HEK293T (cell line): ENCODE measurements around the gene CWC15.
"Not testable (repeated sequence)": the region's sequence is repeated elsewhere in the genome, so short reads cannot be mapped to it uniquely, and the experiment has no call there.

ENCODE experiments used
- CTCF ChIA-PET: fragments of 350-600 bp; formaldehyde crosslinking; extraction: SDS; loops from one replicate; lab custom pipeline; 2021; ENCODE audit warnings: antibody characterized with exemption, inconsistent platforms; lab: Yijun Ruan, JAX
- POLR2A ChIA-PET: fragments of 350-600 bp; formaldehyde crosslinking; extraction: SDS; loops from one replicate; lab custom pipeline; 2020; ENCODE audit warnings: antibody characterized with exemption, inconsistent platforms; lab: Yijun Ruan, JAX
- DNase-seq: peaks from one replicate; pipeline ENCODE4 v3.0.0; 2012; ENCODE audit warnings: mixed read lengths; ENCODE audit errors: extremely low spot score
- ARNT ChIP-seq: fragments of 450-650 bp; IDR thresholded peaks from 2 replicates; pipeline ENCODE4 v1.6.1; 2017; ENCODE audit warnings: mild to moderate bottlenecking
- BHLHE40 ChIP-seq: fragments of 450-650 bp; IDR thresholded peaks from 2 replicates; pipeline ENCODE4 v1.6.1; 2016; ENCODE audit warnings: mild to moderate bottlenecking, moderate library complexity, borderline replicate concordance
- CTBP1 ChIP-seq: fragments of 450-650 bp; IDR thresholded peaks from 2 replicates; pipeline ENCODE4 v1.6.1; 2016; ENCODE audit warnings: borderline replicate concordance
- ELF4 ChIP-seq: fragments of 450-650 bp; IDR thresholded peaks from 2 replicates; pipeline ENCODE4 v1.6.1; 2017; ENCODE audit warnings: antibody characterized with exemption
- FOXA1 ChIP-seq: fragments of 450-650 bp; IDR thresholded peaks from 2 replicates; pipeline ENCODE4 v1.6.1; 2016; ENCODE audit warnings: mild to moderate bottlenecking
- FOXK2 ChIP-seq: fragments of 450-650 bp; IDR thresholded peaks from 2 replicates; pipeline ENCODE4 v1.6.1; 2016; ENCODE audit warnings: mild to moderate bottlenecking
- FOXM1 ChIP-seq: fragments of 450-650 bp; IDR thresholded peaks from 2 replicates; pipeline ENCODE4 v1.6.1; 2017; ENCODE audit warnings: mild to moderate bottlenecking, borderline replicate concordance
- HDGF ChIP-seq: fragments of 450-650 bp; IDR thresholded peaks from 2 replicates; pipeline ENCODE4 v1.6.1; 2017; ENCODE audit warnings: antibody characterized with exemption, borderline replicate concordance
- L3MBTL2 ChIP-seq: fragments of 450-650 bp; conservative IDR thresholded peaks from 2 replicates; pipeline ENCODE4 v1.6.1; 2016; ENCODE audit warnings: mild to moderate bottlenecking
- LEF1 ChIP-seq: fragments of 450-650 bp; IDR thresholded peaks from 2 replicates; pipeline ENCODE4 v1.6.1; 2017; ENCODE audit warnings: mild to moderate bottlenecking, borderline replicate concordance
- NFRKB ChIP-seq: fragments of 450-650 bp; IDR thresholded peaks from 2 replicates; pipeline ENCODE4 v1.6.1; 2016; ENCODE audit warnings: mild to moderate bottlenecking, moderate library complexity
- SP1 ChIP-seq: fragments of 450-650 bp; IDR thresholded peaks from 2 replicates; pipeline ENCODE4 v1.6.1; 2017
- SUZ12 ChIP-seq: fragments of 450-650 bp; IDR thresholded peaks from 2 replicates; pipeline ENCODE4 v1.6.1; 2016; ENCODE audit warnings: mild to moderate bottlenecking
- TARDBP ChIP-seq: fragments of 450-650 bp; IDR thresholded peaks from 2 replicates; pipeline ENCODE4 v1.6.1; 2016
- ZNF384 ChIP-seq: fragments of 450-650 bp; IDR thresholded peaks from 2 replicates; pipeline ENCODE4 v1.6.1; 2016
- TF ChIP-seq, protein P1 (sequence below): fragments of 450-650 bp; IDR thresholded peaks from 2 replicates; pipeline ENCODE4 v1.6.1; 2016

CWC15 gene

DNA sequence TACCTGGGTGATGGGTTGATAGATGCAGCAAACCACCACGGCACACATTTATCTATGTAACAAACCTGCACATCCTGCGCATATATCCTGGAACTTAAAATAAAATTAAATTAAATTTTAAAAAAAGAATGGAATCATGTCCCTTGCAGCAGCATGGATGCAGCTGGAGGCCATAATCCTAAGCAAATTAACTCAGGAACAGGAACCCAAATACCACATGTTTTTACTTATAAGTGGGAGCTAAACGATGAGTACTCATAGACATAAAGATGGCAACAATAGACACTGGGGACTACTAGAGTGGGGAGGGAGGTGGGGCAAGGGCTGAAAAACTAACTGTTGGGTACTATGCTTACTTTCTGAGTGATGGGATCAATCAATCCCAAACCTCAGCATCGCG, 40.9 kb downstream of the CWC15 start:
- POLR2A ChIA-PET = no interaction called here
- CTCF ChIA-PET = no interaction called here
- no peak for DNase-seq
- no peak for TF ChIP-seq CTBP1
- no peak for TF ChIP-seq BHLHE40
- no peak for TF ChIP-seq L3MBTL2
- no peak for TF ChIP-seq SUZ12
- no peak for TF ChIP-seq ARNT
- no peak for TF ChIP-seq NFRKB
- TF ChIP-seq, protein P1, sequence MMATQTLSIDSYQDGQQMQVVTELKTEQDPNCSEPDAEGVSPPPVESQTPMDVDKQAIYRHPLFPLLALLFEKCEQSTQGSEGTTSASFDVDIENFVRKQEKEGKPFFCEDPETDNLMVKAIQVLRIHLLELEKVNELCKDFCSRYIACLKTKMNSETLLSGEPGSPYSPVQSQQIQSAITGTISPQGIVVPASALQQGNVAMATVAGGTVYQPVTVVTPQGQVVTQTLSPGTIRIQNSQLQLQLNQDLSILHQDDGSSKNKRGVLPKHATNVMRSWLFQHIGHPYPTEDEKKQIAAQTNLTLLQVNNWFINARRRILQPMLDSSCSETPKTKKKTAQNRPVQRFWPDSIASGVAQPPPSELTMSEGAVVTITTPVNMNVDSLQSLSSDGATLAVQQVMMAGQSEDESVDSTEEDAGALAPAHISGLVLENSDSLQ = no peak
- no peak for TF ChIP-seq FOXA1
- no peak for TF ChIP-seq FOXK2
- no peak for TF ChIP-seq LEF1
- no peak for TF ChIP-seq ZNF384
- TF ChIP-seq ELF4 = no peak
- TF ChIP-seq FOXM1 = no peak
- TF ChIP-seq TARDBP = no peak
- no peak for TF ChIP-seq HDGF
- TF ChIP-seq SP1 = no peak

DNA sequence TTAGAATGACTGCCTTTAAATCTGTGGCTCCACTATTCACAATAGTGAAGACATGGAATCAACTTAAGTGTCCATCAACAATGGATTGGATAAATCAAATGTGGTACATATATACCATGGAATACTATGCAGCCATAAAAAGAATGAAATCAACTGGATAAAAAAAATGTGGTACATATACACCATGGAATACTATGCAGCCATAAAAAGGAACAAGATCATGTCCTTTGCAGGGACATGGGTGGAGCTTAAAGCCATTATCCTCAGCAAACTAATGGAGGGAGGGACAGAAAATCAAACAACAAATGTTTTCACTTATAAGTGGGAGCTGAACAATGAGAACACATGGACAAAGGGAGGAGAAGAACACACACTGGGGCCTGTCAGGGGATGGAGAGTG, 41.3 kb downstream of the CWC15 start:
- POLR2A ChIA-PET, DNase-seq, CTCF ChIA-PET: not testable (repeated sequence)

DNA sequence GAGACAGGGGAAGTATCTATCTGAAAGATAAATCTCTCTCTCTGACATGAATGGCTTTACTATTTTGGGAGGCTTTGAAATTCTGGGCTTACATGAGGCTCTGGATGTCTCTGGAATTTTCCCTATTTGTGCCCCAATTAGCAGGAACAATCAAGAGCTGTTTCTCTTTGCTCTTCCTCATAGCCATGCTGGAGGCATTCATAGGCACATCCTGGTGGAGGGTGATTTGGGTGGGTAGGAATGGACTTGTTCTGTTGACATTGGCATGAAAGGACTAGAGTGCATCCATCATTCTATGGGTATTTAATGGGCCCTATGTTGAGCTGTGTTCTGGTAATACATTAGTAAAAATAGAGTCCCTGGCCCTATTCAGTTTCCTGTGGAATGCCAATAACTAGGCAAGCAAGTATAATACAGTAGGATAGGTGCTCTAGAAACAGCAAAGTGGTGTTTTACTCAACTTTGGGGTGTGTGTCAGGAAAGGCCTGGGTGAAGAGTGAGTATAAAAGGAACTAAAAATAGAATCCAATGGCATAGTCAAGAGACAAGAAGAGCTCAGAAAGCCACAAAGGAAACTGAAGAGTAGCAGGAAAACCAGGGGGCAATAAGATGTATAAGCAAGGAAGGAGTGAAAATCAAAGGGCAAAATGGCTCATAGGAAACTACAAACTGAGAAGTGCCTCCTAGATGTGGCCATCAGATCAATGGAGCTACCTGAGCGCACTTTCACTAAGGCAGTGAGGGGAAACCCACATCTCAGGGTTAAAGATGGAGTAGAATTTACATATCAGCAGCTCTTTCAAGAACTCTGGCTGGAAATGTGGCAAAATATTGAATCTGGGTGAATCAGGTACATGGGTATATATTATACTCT, 45.0 kb downstream of the CWC15 start:
- DNase-seq = no peak
- CTCF ChIA-PET = no interaction called here
- TF ChIP-seq ARNT (no peak), HDGF (no peak), SUZ12 (no peak), FOXK2 (no peak), L3MBTL2 (no peak), LEF1 (no peak), ZNF384 (no peak), FOXM1 (no peak)
- POLR2A ChIA-PET = no interaction called here

DNA sequence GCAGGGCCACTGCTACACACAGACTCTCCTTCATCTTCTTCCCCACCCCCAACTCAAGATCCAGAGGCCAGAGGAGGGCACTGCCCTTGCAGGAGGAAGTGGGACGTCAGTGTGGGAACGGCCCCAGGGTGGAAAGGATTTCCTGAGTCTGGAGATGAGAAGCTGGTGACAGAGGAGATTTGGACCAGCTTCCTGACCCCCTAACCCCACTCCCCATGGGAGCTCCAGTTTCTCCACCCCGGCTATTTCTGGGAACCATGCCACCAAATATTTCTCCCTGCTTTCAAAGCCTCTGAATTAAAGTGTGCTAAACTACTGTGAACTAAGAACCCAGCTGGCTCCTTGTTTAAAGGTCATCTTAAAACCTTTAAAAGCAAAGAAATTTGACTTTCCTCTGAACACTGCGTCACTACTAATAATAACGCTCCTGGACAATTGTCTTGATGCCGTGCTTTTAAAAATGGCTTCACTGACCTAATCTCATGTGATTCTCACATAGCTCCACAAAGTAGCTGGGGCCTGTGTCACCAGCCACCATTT, 46.6 kb downstream of the CWC15 start:
- ChIA-PET POLR2A (no interaction called here), CTCF (no interaction called here)
- TF ChIP-seq L3MBTL2 (no peak), TARDBP (no peak), BHLHE40 (no peak), ZNF384 (no peak), SP1 (no peak), FOXK2 (no peak), SUZ12 (no peak), FOXA1 (no peak), ARNT (no peak), ELF4 (no peak), HDGF (no peak)
- TF ChIP-seq, protein P1 = no peak
- DNase-seq = no peak

DNA sequence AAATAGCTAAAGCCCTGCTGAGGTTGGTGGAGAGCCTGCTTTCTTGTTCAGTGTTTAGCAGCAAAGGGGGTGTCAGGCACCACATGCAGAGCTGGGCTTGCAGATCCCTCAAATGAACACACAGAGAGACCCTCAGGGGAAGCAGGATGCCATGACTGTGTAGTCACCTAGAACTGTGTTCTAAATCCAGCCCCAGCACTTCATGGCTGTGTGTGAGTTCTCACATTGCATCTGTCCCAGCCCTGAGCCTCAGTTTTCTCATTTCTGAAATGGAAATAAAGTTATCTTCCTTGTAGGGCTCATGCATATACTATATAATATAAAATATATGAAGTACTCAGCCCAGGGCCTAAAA, 47.1 kb downstream of the CWC15 start:
- TF ChIP-seq CTBP1 (no peak), SUZ12 (no peak), TARDBP (no peak), LEF1 (no peak), L3MBTL2 (no peak)
- ChIA-PET POLR2A (no interaction called here), CTCF (no interaction called here)
- DNase-seq = no peak

DNA sequence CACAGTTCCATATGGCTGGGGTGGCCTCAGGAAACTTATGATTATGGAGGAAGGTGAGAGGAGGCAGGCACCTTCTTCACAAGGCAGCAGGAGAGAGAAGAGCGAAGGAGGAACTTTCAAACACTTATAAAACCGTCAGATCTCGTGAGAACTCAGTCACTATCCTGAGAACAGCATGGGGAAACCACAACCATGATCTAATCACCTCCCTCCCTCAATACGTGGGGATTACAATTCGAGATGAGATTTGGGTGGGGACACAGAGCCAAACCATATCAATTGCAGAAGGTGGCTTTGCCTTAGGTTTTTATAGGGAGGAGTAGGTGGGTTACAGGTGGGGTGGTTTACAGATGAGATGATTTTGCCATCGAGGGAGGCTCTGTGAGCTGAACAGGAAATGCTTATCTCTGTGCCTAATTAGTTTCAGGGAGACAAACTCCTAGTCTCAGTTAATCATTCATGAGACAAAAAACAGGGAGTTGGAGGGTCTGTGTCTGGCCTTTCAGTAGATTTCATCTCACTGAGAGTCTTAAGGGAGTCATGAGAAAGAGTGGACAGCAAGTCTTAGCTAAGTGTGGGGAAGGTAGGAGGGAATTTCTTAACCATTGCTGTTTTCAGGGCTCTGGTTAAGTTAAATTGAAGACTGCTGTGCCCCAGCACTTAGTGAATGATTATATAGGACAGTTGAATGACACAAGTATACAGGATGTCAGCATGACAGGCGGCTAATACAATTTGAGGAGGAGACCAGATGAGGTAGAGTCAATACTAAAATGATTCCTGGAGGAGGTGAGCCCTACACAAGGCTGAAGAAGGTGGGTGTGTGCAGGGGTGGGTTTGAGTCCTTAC, 47.7 kb downstream of the CWC15 start:
- DNase-seq = no peak
- CTCF ChIA-PET = interaction anchor here (0.6 kb wide), 1 partner anchor 10 kb away, joined by 3 read pairs; no protein-coding TSS in a partner anchor
- POLR2A ChIA-PET = no interaction called here
- TF ChIP-seq SUZ12 = no peak
- TF ChIP-seq, protein P1 = no peak
- no peak for TF ChIP-seq ELF4
- no peak for TF ChIP-seq SP1
- TF ChIP-seq FOXA1 = no peak
- TF ChIP-seq LEF1 = no peak
- TF ChIP-seq HDGF = no peak
- TF ChIP-seq ARNT = no peak
- no peak for TF ChIP-seq CTBP1
- no peak for TF ChIP-seq NFRKB
- TF ChIP-seq FOXM1 = no peak
- TF ChIP-seq BHLHE40 = no peak
- no peak for TF ChIP-seq ZNF384
- TF ChIP-seq TARDBP = no peak
- TF ChIP-seq L3MBTL2 = no peak
- no peak for TF ChIP-seq FOXK2
